HG03060 (cell line): ENCODE measurements around the gene PARG.
"Not testable (repeated sequence)": the region's sequence is repeated elsewhere in the genome, so short reads cannot be mapped to it uniquely, and the experiment has no call there.

Experiments used
- ATAC-seq: cut with Tn5 transposase; IDR thresholded peaks from one replicate; pipeline ENCODE4 v1.9.1; 2021; ENCODE audit warnings: low read depth, moderate number of reproducible peaks; ENCODE audit not compliant: unreplicated experiment

PARG gene

DNA sequence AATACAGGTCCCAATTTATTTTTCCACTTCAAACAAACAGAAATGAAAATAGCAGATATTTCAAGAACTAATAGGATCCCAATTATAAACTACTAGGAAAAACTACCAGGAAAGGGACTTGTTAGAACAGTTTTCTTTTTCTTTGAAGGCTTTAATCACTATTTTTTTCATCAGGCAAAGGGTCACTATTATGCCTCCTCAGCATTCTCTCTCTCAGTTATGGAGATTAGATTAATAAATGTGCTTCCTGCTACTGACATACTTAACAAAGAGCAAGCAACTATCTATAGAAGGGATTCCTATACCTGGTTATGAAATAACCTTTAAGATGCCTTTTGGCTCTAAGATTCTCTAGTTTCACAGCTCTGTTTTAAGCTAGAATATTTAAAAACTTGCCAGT lies 108.7 kb downstream of the PARG start:
- ATAC-seq, result no peak

DNA sequence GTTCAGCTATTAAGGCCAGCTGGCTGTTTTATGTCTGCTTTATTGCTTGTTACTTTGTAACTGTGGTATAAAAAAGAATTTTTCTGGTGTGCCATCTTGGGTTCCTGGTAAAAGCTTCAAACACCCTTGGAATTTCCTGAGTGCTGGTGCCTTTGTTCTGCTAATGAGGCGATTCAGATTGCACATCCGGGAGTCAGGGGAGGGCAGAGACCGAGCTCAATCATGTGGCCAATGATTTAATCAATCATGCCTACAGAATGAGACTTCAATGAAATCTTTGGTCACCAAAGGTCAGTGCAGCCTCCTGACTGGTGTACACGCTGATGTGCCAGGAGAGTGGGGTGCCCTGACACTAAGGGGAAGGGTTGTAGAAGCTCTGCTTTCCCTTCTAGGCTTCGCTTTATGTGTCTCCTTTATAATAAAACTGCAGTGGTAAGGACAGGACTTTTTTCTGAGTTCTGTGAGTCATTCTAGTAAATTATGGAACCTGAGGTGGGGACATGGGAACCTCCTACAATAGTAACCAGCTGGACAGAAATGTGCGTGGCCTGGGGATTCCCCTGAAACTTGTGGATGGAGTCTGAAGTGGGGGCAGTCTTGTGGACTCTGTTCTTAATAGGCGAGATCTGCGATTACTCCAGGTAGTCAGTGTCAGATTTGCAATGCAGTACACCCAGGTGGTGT lies 110.3 kb downstream of the PARG start:
- ATAC-seq, result no peak

DNA sequence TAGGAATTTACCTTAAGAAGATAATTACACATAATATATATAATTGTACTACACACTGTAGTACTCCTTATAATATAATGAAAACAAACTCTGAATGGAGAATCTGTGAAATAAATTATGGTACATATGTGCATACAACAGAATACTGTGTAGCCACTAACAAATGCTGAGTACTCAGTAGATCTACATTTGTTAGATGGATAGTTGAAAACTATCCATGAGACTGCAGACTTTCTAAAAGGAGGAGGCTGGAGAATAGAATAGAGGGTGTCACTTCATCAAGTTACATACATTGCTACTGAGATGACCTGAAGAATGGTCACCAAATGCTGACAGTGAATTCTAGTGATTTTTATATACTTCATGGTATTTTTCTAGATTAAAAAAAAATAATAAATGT lies 111.0 kb downstream of the PARG start:
- no peak for ATAC-seq

DNA sequence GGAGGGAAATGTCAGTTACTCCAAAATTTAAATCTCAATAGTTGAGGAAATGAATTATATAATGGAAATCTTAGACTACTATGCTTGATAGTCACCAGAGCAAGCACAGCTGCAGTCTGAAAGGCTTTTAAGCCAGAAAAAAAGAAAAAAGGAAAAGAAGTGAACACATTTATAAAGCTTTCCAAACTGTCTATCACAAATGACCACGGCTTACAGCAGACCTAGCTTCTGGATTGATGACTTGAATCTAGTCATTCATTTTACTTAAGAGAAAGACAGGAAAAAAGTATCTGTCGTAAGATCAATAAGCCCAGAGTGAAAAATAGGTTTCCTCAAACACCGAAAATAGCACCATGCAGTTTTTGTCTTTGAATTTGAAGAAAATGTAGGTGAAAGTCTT lies 111.8 kb downstream of the PARG start:
- ATAC-seq, result no peak

DNA sequence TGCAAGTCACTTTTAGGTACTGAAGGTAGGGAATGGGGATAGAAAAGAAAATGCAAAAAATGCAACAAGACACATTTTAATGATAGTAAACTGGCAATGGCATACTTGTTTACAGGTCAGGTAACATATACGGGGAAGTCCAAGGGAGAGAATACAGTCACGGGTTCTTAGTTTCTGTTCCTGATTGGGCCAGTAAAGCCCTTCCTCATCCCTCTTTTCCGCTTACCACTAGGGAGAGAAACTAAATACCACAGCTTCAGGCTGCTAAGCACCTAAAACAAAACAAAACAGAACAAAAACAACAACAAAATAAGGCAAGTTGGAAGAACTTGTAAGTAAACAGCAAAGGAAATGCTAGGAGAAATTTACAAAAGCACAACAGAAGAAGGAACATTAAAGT lies 114.5 kb downstream of the PARG start:
- ATAC-seq, result no peak

DNA sequence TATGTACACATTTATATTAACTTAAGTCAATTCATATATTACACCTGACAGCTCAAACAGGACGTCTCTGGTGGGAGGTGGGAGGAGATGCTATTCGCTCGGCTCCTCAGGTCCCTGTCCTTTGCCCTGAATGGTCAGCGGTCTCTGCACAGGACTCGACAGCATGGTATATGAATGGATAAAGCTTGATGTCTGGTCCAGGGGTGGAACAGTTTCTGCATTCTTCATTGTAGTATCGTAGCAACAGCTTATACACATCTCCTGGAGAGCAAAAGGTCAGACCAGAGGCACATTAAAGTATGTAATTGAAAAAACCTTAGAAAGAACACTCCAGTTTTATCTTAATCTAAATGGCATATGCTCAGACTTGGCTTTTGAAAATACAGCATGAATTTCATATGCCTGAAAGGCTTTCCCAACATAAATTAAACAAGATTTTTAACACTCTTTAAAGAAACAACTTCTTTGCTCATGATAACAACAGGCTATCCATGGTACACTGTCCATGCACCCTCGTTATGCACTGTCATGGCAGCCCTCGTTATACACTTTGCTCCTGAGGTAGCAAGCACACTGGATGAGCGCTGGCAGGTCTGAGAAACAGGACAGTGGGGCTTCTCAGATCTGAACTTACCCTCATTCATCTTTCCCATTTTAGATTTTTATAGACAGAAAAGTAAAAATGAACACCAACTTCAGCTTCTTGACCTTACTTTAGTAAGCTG lies 122.4 kb downstream of the PARG start:
- no peak for ATAC-seq

DNA sequence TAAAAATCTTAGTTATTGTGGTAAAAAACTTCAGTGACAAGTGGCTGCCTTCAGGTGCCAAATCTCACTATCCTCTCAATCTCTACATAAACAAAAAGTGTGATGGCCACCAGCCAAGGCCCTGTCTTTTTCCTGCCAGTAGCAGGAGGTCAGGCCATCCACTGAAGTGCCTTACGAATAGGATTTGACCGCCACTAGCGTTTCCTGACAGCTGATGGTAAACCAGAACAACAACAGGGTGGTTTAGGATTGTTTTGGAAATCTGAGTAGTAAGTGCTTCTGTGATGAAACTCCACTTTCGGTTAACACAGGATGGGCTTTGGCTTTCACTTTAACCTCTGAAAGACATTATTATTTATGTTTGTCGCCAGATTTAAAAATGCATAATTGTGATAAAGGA lies 124.0 kb downstream of the PARG start:
- no peak for ATAC-seq

DNA sequence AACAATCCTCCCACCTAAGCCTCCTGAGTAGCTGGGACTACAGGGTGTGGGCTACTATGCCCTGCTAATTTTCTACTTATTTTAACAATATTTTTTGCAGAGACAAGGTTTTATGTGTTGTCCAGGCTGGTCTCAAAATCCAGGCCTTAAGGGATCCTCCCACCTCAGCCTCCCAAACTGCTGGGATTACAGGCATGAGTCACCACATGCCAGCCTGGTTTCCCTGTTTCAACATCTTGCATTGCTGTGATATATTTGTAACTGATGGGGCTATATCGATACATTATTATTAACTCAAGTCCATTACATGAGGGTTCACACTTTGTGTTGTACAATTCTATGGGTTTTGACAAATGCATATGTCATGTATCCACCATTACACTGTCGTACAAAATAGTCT lies 137.8 kb downstream of the PARG start:
- no peak for ATAC-seq

DNA sequence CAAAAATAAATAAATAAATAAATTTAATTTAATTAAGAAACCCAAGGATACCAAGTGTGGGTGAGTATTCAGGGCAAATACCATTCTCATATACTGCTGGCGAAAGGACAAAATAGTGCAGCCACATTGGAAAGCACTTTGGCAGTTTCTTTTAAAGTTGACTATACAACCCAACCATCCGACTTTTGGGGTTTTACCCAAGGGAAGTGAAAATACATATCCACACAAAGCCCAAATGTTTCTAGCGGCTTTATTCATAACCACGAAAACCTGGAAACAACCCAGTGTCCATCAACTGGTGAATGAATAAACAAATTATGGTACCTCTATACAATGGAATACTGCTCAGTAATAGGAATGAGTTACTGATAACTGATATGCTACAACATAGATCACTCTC lies 143.6 kb downstream of the PARG start:
- no peak for ATAC-seq

GRCh38 chr10:49791100-49791499 lies 150.7 kb downstream of the PARG start:
- no peak for ATAC-seq

- no peak for ATAC-seq
Observed at GRCh38 chr10:49784681-49785080, 157.1 kb downstream of the PARG start.

DNA sequence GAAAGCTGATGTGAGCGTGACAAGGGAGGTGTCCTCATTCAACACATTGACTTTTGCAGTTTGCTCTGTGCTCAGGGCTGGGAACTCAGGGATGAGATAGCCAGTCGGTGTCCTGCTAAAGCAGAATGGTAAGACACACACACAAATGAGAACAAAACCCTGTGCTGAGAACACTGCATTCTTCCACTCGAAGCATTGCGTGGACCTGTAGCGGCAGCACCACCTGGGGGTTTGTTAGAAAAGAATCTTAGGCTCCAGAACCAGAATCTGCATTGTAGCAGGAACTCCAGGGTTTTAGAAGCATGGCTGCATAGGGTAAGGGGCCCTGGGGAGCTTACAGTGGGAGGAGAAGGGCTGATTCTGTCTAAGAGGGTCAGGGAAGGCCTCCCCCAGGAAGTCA lies 158.2 kb downstream of the PARG start:
- ATAC-seq, result no peak

- ATAC-seq, result no peak
Observed at GRCh38 chr10:49781247-49781646, 160.6 kb downstream of the PARG start.

- no peak for ATAC-seq
Observed at GRCh38 chr10:49778197-49778596, 163.6 kb downstream of the PARG start.

GRCh38 chr10:49776851-49777250 lies 165.0 kb downstream of the PARG start:
- ATAC-seq, result no peak

DNA sequence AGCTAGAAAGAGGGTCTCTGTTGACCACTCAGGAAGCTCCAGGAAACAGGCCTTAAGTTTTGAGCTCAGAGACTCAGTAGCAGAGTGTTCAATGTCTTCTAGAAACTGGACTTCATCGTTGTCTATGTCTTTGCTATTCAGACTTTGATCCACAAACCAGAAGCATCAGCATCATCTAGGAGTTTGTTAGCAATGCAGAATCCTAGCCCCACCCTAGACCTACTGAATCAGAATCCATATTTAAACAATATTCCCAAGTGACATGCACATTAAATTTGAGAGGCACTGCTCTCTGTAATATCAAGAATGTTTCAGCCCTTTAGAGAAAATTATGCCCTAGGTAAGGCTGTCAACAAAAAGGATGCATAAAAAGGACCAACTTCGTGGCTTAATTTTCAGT lies 166.8 kb downstream of the PARG start:
- no peak for ATAC-seq

DNA sequence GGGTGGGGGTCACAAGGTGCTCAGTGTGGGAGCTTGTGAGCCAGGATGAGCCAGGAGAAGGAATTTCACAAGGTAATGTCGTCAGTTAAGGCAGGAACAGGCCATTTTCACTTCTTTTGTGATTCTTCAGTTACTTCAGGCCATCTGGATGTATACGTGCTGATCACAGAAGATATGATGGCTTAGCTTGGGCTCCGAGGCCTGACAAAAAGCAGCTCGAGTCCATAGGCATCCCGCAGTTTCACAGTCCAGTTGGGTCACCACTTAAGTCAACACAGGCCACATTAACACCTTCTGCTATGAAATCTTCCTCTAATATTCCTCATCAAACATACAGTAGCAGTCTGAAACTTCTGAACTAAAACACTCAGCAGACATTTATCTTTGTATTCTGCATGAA lies 168.9 kb downstream of the PARG start:
- not testable (repeated sequence) for ATAC-seq

- ATAC-seq, result not testable (repeated sequence)
Observed at GRCh38 chr10:49771046-49771445, 170.8 kb downstream of the PARG start.

DNA sequence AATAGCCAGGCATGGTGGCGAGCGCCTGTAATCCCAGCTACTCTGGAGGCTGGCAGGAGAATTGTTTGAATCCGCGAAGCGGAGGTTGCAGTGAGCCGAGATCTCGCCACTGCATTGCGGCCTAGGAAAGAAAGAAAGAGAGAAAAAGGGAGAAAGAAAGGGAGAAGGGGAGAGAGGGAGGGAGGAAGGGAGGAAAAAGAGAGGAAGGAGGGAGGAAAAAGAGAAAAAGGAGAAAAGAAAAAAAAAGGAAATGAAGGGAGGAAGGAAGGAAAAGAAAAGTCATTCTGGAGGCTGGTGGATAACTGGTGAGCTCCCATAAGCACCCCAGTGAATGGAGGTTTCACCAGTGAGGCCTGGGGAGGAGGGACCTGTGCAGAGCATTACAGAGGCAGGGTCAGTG lies 172.1 kb downstream of the PARG start:
- ATAC-seq, result no peak

DNA sequence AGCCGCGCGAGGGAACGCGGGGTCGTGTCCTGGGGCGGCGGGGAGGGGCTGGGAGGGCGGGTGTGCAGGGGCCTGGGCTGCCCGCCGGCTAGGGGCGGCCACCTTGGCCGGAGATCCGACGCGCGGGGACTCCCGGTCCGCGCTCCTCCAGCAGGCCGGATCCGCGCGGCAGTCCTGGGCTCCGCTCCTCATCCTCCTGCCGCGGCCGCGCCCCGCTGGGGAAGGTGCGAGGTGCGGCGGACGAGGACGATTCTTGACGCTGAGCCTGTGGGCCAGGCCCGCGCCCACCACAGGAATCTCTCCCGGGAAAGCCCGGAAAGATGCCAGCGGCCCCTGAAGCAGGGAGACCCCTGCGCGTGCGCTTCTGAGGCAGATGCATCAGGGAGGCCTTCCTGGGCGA lies 173.1 kb downstream of the PARG start:
- ATAC-seq, result no peak

DNA sequence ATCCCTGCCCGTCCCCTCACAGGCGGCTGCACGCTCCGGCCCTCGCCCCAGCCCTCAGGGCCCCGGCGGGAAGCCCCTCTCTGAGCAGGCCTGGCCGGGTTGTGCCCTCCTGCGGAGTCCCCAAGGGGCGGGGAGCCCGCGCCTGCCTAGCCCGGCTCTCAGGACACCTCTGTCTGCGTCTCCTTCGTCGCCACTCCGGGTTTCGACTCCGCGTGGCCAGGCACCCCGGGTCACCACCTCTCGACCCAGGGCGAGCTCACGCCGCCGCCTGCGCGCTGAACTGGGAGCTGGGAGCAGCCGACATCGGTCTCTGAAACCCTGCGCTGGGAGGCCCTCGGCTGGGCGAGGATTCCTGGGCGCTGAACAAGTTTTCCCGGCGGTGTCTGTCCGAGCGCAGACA lies 173.5 kb downstream of the PARG start:
- no peak for ATAC-seq
